Mucosa of rectum (tissue), 2 donors: ENCODE data around the gene HNRNPU.
"Not testable (repeated sequence)": the region's sequence is repeated elsewhere in the genome, so short reads cannot be mapped to it uniquely, and the experiment has no call there.

Experiments used
- H3K27ac ChIP-seq, 2 donors: one replicate each; pipeline ENCODE4 v1.7.0; 2013; ENCODE audit warnings: inconsistent platforms in 2 of 2, low read depth in 2 of 2, low read length in 2 of 2
- H3K27me3 ChIP-seq, 2 donors: one replicate each; pipeline ENCODE4 v1.7.0; 2013; ENCODE audit warnings: low read length in 2 of 2; ENCODE audit not compliant: control insufficient read depth in 2 of 2, insufficient read depth in 2 of 2
- H3K36me3 ChIP-seq, 2 donors: one replicate each; pipeline ENCODE4 v1.7.0; 2013; ENCODE audit warnings: low read length in 2 of 2; ENCODE audit not compliant: control insufficient read depth in 2 of 2, insufficient read depth in 2 of 2
- H3K4me1 ChIP-seq, 2 donors: one replicate each; pipeline ENCODE4 v1.7.0; 2013; ENCODE audit warnings: low read length in 2 of 2, mild to moderate bottlenecking in 1 of 2; ENCODE audit not compliant: control insufficient read depth in 2 of 2, insufficient read depth in 2 of 2
- H3K4me3 ChIP-seq, 2 donors: one replicate each; pipeline ENCODE4 v1.7.0; 2013; ENCODE audit warnings: low read length in 2 of 2
- H3K9ac ChIP-seq, 2 donors: one replicate each; pipeline ENCODE4 v1.7.0; 2013; ENCODE audit warnings: low read length in 2 of 2, low read depth in 1 of 2, mild to moderate bottlenecking in 1 of 2
- H3K9me3 ChIP-seq, 2 donors: one replicate each; pipeline ENCODE4 v1.7.0; 2013; ENCODE audit warnings: low read length in 2 of 2; ENCODE audit not compliant: control insufficient read depth in 2 of 2
- donor health status: healthy.
- donor health status: Normal muscosa, but diverticular disease.

Gene HNRNPU

GRCh38 chr1:244833260-244833659, 31.1 kb downstream of the HNRNPU start:
- not testable (repeated sequence) for H3K27me3 ChIP-seq, H3K36me3 ChIP-seq, H3K9me3 ChIP-seq
- Histone ChIP-seq H3K27ac (peak overlapping the region; percentile 100), H3K9ac (peak overlapping the region; percentile 79 to 95), H3K4me1 (peaks cover 2 to 13% of the 10 kb centered on the region in 2 donors), H3K4me3 (peak overlapping the region; percentile 73 to 97)

GRCh38 chr1:244830639-244831038, 33.7 kb downstream of the HNRNPU start:
- no peaks in the 10 kb centered on the region for H3K27me3 ChIP-seq
- H3K27ac ChIP-seq, result no peak overlapping the region
- H3K9me3 ChIP-seq, result no peaks in the 10 kb centered on the region
- no peak overlapping the region for H3K4me3 ChIP-seq
- no peaks in the 10 kb centered on the region for H3K36me3 ChIP-seq
- H3K9ac ChIP-seq, result no peak overlapping the region
- H3K4me1 ChIP-seq, result peaks cover 2 to 3% of the 10 kb centered on the region in 2 donors

GRCh38 chr1:244826712-244827111, 37.6 kb downstream of the HNRNPU start:
- Histone ChIP-seq H3K9me3 (no peaks in the 10 kb centered on the region), H3K4me1 (no peaks in the 10 kb centered on the region), H3K27ac (no peak overlapping the region), H3K27me3 (no peaks in the 10 kb centered on the region), H3K9ac (no peak overlapping the region), H3K36me3 (no peaks in the 10 kb centered on the region), H3K4me3 (no peak overlapping the region)

- Histone ChIP-seq H3K36me3 (no peaks in the 10 kb centered on the region), H3K9ac (no peak overlapping the region), H3K4me1 (no peaks in the 10 kb centered on the region), H3K27me3 (no peaks in the 10 kb centered on the region), H3K9me3 (no peaks in the 10 kb centered on the region), H3K4me3 (no peak overlapping the region), H3K27ac (no peak overlapping the region)
Observed at GRCh38 chr1:244822878-244823277, 41.5 kb downstream of the HNRNPU start.

- no peak overlapping the region for H3K4me3 ChIP-seq
- no peaks in the 10 kb centered on the region for H3K36me3 ChIP-seq
- H3K27ac ChIP-seq, result no peak overlapping the region
- H3K9ac ChIP-seq, result no peak overlapping the region
- H3K27me3 ChIP-seq, result no peaks in the 10 kb centered on the region
- H3K4me1 ChIP-seq, result no peaks in the 10 kb centered on the region
- H3K9me3 ChIP-seq, result no peaks in the 10 kb centered on the region
Observed at GRCh38 chr1:244821134-244821533, 43.2 kb downstream of the HNRNPU start.

GRCh38 chr1:244820131-244820530, 44.2 kb downstream of the HNRNPU start:
- Histone ChIP-seq H3K4me1 (no peaks in the 10 kb centered on the region), H3K27me3 (no peaks in the 10 kb centered on the region), H3K4me3 (no peak overlapping the region), H3K9ac (no peak overlapping the region), H3K9me3 (no peaks in the 10 kb centered on the region), H3K36me3 (no peaks in the 10 kb centered on the region), H3K27ac (no peak overlapping the region)

- H3K36me3 ChIP-seq, result no peaks in the 10 kb centered on the region
- H3K9ac ChIP-seq, result no peak overlapping the region
- no peaks in the 10 kb centered on the region for H3K9me3 ChIP-seq
- no peaks in the 10 kb centered on the region for H3K4me1 ChIP-seq
- no peak overlapping the region for H3K27ac ChIP-seq
- H3K27me3 ChIP-seq, result no peaks in the 10 kb centered on the region
- H3K4me3 ChIP-seq, result no peak overlapping the region
Observed at GRCh38 chr1:244817415-244817894, 46.9 kb downstream of the HNRNPU start.

- no peaks in the 10 kb centered on the region for H3K4me1 ChIP-seq
- H3K27ac ChIP-seq, result no peak overlapping the region
- H3K9me3 ChIP-seq, result no peaks in the 10 kb centered on the region
- H3K36me3 ChIP-seq, result no peaks in the 10 kb centered on the region
- H3K4me3 ChIP-seq, result peak overlapping the region in 1 of 2 donors; percentile 37
- H3K9ac ChIP-seq, result no peak overlapping the region
- H3K27me3 ChIP-seq, result no peaks in the 10 kb centered on the region
Observed at GRCh38 chr1:244815600-244816099, 48.7 kb downstream of the HNRNPU start.

GRCh38 chr1:244813327-244813726, 51.0 kb downstream of the HNRNPU start:
- H3K4me1 ChIP-seq, result no peaks in the 10 kb centered on the region
- no peaks in the 10 kb centered on the region for H3K36me3 ChIP-seq
- H3K9me3 ChIP-seq, result no peaks in the 10 kb centered on the region
- no peaks in the 10 kb centered on the region for H3K27me3 ChIP-seq
- H3K4me3 ChIP-seq, result no peak overlapping the region
- H3K9ac ChIP-seq, result no peak overlapping the region
- H3K27ac ChIP-seq, result no peak overlapping the region

GRCh38 chr1:244810221-244810620, 54.1 kb downstream of the HNRNPU start:
- Histone ChIP-seq H3K9ac (no peak overlapping the region), H3K4me1 (no peaks in the 10 kb centered on the region), H3K27ac (no peak overlapping the region), H3K36me3 (no peaks in the 10 kb centered on the region), H3K4me3 (no peak overlapping the region), H3K9me3 (no peaks in the 10 kb centered on the region), H3K27me3 (no peaks in the 10 kb centered on the region)

- Histone ChIP-seq H3K9me3 (no peaks in the 10 kb centered on the region), H3K36me3 (no peaks in the 10 kb centered on the region), H3K4me1 (no peaks in the 10 kb centered on the region), H3K9ac (no peak overlapping the region), H3K27me3 (no peaks in the 10 kb centered on the region), H3K27ac (no peak overlapping the region), H3K4me3 (no peak overlapping the region)
Observed at GRCh38 chr1:244807138-244807537, 57.2 kb downstream of the HNRNPU start.
